ENCODE data around the gene MX2.

DNA sequence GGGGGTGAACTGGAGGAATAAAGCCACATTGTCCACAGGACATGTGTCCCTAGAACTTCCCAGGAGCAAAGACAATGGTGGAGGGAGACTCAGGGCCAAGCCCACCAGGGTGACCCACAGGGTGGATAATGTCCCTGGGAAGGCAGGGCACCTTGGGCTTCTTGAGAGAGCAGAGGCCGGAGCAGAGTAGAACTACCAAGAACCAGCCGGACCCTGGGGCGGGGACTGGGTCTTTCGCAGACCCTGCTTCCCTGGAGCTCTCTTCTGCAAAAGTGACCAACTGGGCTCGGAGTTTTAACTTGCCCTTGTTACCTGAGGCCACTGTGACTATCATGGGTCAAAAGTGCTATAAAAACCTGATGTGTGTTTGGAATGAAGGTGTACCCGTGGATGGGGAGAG lies 46.1 kb upstream of the MX2 start:
- TF ChIP-seq, protein P1, sequence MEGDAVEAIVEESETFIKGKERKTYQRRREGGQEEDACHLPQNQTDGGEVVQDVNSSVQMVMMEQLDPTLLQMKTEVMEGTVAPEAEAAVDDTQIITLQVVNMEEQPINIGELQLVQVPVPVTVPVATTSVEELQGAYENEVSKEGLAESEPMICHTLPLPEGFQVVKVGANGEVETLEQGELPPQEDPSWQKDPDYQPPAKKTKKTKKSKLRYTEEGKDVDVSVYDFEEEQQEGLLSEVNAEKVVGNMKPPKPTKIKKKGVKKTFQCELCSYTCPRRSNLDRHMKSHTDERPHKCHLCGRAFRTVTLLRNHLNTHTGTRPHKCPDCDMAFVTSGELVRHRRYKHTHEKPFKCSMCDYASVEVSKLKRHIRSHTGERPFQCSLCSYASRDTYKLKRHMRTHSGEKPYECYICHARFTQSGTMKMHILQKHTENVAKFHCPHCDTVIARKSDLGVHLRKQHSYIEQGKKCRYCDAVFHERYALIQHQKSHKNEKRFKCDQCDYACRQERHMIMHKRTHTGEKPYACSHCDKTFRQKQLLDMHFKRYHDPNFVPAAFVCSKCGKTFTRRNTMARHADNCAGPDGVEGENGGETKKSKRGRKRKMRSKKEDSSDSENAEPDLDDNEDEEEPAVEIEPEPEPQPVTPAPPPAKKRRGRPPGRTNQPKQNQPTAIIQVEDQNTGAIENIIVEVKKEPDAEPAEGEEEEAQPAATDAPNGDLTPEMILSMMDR (IDR thresholded peaks at IDR 0.05), result no peak
- TF ChIP-seq POLR2A (IDR thresholded peaks at IDR 0.05) (no peak), EP300 (IDR thresholded peaks at IDR 0.05) (no peak)

Data from tibial nerve (tissue), 4 donors.